ENCODE data around the gene ZNF808.
"Not testable (repeated sequence)": the region's sequence is repeated elsewhere in the genome, so short reads cannot be mapped to it uniquely, and the experiment has no call there.

ZNF808 gene

DNA sequence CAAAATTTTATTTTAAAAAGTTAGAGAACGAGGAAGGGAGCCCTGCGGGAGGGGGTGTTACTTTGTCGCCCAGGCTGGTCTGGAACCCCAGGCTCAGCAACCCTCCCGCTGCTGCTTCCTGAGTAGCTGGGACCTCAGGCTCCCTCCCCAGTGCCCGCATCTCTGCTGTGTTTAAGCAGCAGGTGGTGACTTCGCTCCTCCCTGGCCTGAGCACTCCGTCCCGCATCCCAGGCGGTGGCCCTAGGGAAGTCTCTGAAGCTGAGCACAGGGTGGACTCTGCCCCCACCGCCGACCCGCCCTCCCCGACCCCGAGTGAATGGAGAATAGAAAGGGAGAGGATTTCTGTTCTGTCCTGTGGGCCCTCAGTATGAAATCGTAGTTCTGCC lies 73.2 kb downstream of the ZNF808 start:
- DNase-seq = no peak

DNA sequence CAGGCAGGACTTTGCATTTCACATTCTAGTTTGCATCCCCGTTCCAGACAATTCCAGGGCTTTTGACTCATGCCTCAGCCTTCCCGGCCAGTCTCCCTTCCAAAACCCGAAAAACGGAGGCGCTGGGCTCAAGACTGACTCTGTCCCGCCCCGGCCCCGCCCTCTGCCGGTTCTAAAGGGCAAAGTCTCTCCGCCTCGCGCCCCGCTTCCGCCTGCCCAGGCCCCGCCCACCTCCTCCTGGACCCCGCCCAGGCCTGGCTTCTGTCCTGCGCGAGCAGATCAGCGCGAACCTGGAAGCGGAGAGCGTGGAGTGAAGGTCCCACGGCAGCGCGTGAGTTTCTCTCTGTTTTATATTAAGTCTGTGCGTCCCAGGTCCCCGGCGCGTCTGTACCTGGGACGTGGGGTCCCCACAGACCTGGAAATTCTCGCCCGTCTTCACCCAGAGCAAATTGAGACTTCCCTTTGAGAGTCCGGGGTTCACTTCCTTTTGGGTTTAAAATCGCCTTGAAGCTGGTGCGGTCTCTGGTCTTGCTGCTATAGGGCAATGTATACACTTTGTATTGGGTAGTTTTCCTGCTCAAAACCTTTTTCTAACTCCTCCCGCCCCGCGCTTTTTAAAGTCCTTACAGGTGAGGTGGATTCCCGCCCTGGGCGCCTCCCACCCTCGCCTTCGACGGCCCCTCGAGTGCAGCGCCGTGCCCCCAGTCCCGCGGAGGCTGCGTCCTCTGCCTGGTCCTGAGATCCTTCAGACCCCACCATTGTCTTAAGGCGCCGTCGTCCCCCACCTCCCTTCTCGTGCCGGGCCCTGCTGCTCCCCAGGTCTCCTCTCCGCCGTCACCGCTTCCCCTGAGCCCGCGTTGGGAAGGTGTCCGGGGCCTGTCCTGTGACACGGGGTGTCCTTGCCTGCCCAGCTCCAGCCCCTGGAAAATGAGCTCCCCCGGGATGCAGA lies 73.8 kb downstream of the ZNF808 start:
- DNase-seq = peak; percentile 74

DNA sequence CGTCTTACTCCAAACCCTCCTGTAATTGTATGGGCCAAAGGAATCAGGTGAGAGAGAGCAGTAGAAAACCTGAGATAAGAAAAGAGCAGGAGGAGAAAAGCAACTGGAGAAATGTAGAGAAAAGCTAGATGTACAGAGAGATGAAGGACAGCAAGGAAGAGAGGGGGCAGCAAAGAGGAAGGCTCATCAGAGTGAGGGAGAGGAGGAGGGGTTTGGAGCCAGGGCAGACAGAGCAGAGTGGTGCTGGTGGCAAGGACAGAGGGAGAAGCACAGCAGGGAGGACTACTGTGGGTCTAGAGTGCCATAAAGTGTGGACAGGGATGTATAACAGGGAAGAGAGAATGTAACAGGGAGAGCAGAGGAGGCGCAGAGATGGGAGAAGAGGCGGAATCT lies 74.5 kb downstream of the ZNF808 start:
- not testable (repeated sequence) for DNase-seq

DNA sequence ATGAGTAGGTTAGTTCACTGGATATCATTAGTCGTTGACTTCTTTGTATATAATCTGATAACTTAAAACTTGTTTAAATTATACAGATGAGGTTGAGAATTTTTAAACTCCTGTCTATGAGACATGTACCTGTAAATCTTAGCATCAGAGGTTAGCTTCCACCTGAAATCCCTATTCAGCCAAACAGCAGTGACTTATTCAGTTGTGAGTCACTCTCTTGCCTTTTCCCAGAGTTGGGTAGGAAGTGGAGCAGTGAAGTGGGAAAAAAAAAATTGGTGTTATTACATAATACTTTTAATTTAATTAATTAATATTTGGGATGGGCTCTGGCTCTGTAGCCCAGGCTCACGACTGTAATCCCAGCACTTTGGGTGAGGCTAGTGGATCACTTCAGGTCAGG lies 75.5 kb downstream of the ZNF808 start:
- no peak for DNase-seq

DNA sequence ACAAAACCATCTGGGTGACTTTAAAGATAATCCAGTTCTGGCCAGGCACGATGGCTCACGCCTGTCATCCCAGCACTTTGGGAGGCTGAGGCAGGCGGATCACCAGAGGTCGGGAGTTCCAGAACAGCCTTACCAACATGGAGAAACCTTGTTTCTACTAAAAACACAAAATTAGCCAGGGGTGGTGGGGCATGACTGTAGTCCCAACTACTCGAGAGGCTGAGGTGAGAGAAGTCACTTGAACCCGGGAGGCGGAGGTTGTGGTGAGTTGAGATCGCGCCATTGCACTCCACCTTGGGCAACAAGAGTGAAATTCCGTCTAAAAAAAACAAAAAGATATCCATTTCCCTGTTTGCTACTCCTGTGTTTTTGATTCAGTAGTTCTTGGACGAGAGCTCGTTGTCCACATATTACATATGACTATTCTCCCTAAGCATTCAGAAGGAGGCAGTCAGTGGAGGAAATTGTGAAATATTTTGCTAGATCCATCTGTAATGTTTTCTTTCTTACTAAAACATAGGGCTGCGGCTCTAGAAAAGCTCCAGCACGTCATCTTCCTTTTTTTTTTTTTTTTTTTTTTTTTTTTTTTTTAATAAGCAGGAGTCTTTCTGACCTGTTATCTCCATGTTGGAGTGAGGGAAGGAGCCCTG lies 76.2 kb downstream of the ZNF808 start:
- no peak for DNase-seq
